Activated naive CD8-positive, alpha-beta T cell treated with anti-CD3 and anti-CD28 coated beads, Interleukin-2, amount 10 ng/mL, durations not matched to agents 7 days and 5 days (primary cell): ENCODE data around the gene MOV10L1. TPM values are rescaled to one million over a fixed set of nuclear protein-coding genes. Genes with fewer than 3 reads are reported as not detected.
"Not testable (repeated sequence)": the region's sequence is repeated elsewhere in the genome, so short reads cannot be mapped to it uniquely, and the experiment has no call there.

Experiments
- ATAC-seq: fragments of 150-1000 bp; cut with Tn5 transposase; one replicate; pipeline ENCODE4 v1.10.0; 2021; ENCODE audit warnings: low read depth, moderate library complexity
- POLR2A ChIA-PET: fragments of 350-600 bp; sonication (Branson Sonifier 250); formaldehyde crosslinking; loops from one replicate; lab custom pipeline; 2021; ENCODE audit warnings: antibody characterized with exemption; lab: Charles Lee
- DNase-seq: peaks from one replicate; pipeline ENCODE4 v3.0.0; 2021
- H3K27ac Mint-ChIP-seq: one replicate; pipeline ENCODE4 v1.8.0; 2022; ENCODE audit warnings: mild to moderate bottlenecking, mixed read lengths
- H3K27me3 Mint-ChIP-seq: one replicate; pipeline ENCODE4 v1.8.0; 2022; ENCODE audit warnings: mild to moderate bottlenecking, moderate library complexity, mixed read lengths
- H3K36me3 Mint-ChIP-seq: one replicate; pipeline ENCODE4 v1.8.0; 2021; ENCODE audit warnings: mild to moderate bottlenecking, mixed read lengths
- H3K4me1 Mint-ChIP-seq: one replicate; pipeline ENCODE4 v1.8.0; 2021; ENCODE audit warnings: mixed read lengths
- H3K4me3 Mint-ChIP-seq: one replicate; pipeline ENCODE4 v1.8.0; 2022; ENCODE audit warnings: mild to moderate bottlenecking, moderate library complexity, mixed read lengths
- H3K9me3 Mint-ChIP-seq: one replicate; pipeline ENCODE4 v1.8.0; 2021; ENCODE audit warnings: mixed read lengths
- total RNA-seq, 2 experiments: library from RNA; stranded (reverse); gene quantifications; one replicate each; pipeline ENCODE4 v1.2.3, GENCODE V29; 2021

The MOV10L1 gene
- total RNA-seq, 2 experiments from 2014 or later, result not detected

- POLR2A ChIA-PET, result interaction anchor here (0.5 to 1.8 kb wide), 2 partner anchors 9 to 365 kb away, joined by 4 to 14 read pairs; no protein-coding TSS in a partner anchor
- H3K27me3 Mint-ChIP-seq, result no peaks in the 10 kb centered on the region
- peak overlapping the region; percentile 65 for H3K27ac Mint-ChIP-seq
- DNase-seq (no peak), ATAC-seq (peak; percentile 3)
- no peaks in the 10 kb centered on the region for H3K9me3 Mint-ChIP-seq
- H3K4me1 Mint-ChIP-seq, result peaks cover 17% of the 10 kb centered on the region
- peaks cover 14% of the 10 kb centered on the region for H3K36me3 Mint-ChIP-seq
- peak overlapping the region; percentile 70 for H3K4me3 Mint-ChIP-seq
Measured at GRCh38 chr22:50199829-50200460, 110.1 kb downstream of the MOV10L1 start.

GRCh38 chr22:50200461-50201190 is 110.8 kb downstream of the MOV10L1 start, which contains the start of gene SELENOO:
TSS of gene SELENOO (plus strand) at chr22:50201011. CDS start at chr22:50201037, 26 bp downstream.
- ATAC-seq (peak; percentile 89), DNase-seq (peak; percentile 93)
- no peaks in the 10 kb centered on the region for H3K27me3 Mint-ChIP-seq
- peaks cover 17% of the 10 kb centered on the region for H3K4me1 Mint-ChIP-seq
- peak within 1 kb of the TSS; percentile 88 for H3K4me3 Mint-ChIP-seq
- peaks cover 14% of the 10 kb centered on the region for H3K36me3 Mint-ChIP-seq
- POLR2A ChIA-PET, result interaction anchor here (1.2 to 1.8 kb wide), 4 partner anchors 9 to 14 kb away, joined by 3 to 23 read pairs (median 9); no protein-coding TSS in a partner anchor
- H3K27ac Mint-ChIP-seq, result peak within 1 kb of the TSS; percentile 72
- no peaks in the 10 kb centered on the region for H3K9me3 Mint-ChIP-seq

GRCh38 chr22:50201191-50202129 is 111.7 kb downstream of the MOV10L1 start:
- peaks cover 14% of the 10 kb centered on the region for H3K36me3 Mint-ChIP-seq
- POLR2A ChIA-PET, result interaction anchor here (1.2 to 1.4 kb wide), 3 partner anchors 10 to 14 kb away, joined by 3 to 23 read pairs (median 4); no protein-coding TSS in a partner anchor

GRCh38 chr22:50202130-50202666 is 112.4 kb downstream of the MOV10L1 start:
- Mint-ChIP-seq H3K27me3 (no peaks in the 10 kb centered on the region), H3K27ac (peak overlapping the region; percentile 42), H3K4me3 (peak overlapping the region; percentile 88), H3K4me1 (peaks cover 17% of the 10 kb centered on the region), H3K36me3 (peaks cover 14% of the 10 kb centered on the region), H3K9me3 (no peaks in the 10 kb centered on the region)
- DNase-seq (no peak), ATAC-seq (no peak)
- POLR2A ChIA-PET, result interaction anchor here (1.2 to 1.4 kb wide), 3 partner anchors 10 to 15 kb away, joined by 3 to 23 read pairs (median 4); no protein-coding TSS in a partner anchor

More at GRCh38 chr22:50201191-50202129, 111.7 kb downstream of the MOV10L1 start:
- H3K9me3 Mint-ChIP-seq, result no peaks in the 10 kb centered on the region
- H3K4me3 Mint-ChIP-seq, result peak overlapping the region; percentile 88
- H3K27me3 Mint-ChIP-seq, result no peaks in the 10 kb centered on the region
- peak overlapping the region; percentile 42 for H3K27ac Mint-ChIP-seq
- peaks cover 17% of the 10 kb centered on the region for H3K4me1 Mint-ChIP-seq
- DNase-seq (no peak), ATAC-seq (peak; percentile 22)

GRCh38 chr22:50203288-50203687 is 113.5 kb downstream of the MOV10L1 start:
- no peaks in the 10 kb centered on the region for H3K9me3 Mint-ChIP-seq
- H3K27me3 Mint-ChIP-seq, result no peaks in the 10 kb centered on the region
- ATAC-seq (no peak), DNase-seq (no peak)
- H3K4me1 Mint-ChIP-seq, result peaks cover 17% of the 10 kb centered on the region
- POLR2A ChIA-PET, result no interaction called here
- H3K36me3 Mint-ChIP-seq, result peaks cover 14% of the 10 kb centered on the region
- no peak overlapping the region for H3K4me3 Mint-ChIP-seq
- H3K27ac Mint-ChIP-seq, result no peak overlapping the region

- DNase-seq (no peak), ATAC-seq (no peak)
- Mint-ChIP-seq H3K27me3 (no peaks in the 10 kb centered on the region), H3K27ac (no peak overlapping the region), H3K4me3 (no peak overlapping the region), H3K9me3 (no peaks in the 10 kb centered on the region), H3K4me1 (peaks cover 14% of the 10 kb centered on the region), H3K36me3 (peaks cover 12% of the 10 kb centered on the region)
- POLR2A ChIA-PET, result interaction anchor here (1.0 kb wide), 1 partner anchor 17 kb away, joined by 3 read pairs; no protein-coding TSS in a partner anchor
Measured at GRCh38 chr22:50204571-50204970, 114.8 kb downstream of the MOV10L1 start.

GRCh38 chr22:50204998-50205397 is 115.2 kb downstream of the MOV10L1 start:
- not testable (repeated sequence) for ATAC-seq, H3K27me3 Mint-ChIP-seq, H3K4me3 Mint-ChIP-seq, H3K9me3 Mint-ChIP-seq, DNase-seq
- H3K36me3 Mint-ChIP-seq, result peaks cover 14% of the 10 kb centered on the region
- POLR2A ChIA-PET, result interaction anchor here (1.0 kb wide), 1 partner anchor 17 kb away, joined by 3 read pairs; no protein-coding TSS in a partner anchor
- peaks cover 16% of the 10 kb centered on the region for H3K4me1 Mint-ChIP-seq
- peak overlapping the region; percentile 2 for H3K27ac Mint-ChIP-seq

GRCh38 chr22:50205781-50206569 is 116.2 kb downstream of the MOV10L1 start:
- H3K27ac Mint-ChIP-seq, result no peak overlapping the region
- H3K4me1 Mint-ChIP-seq, result peaks cover 16% of the 10 kb centered on the region
- no peak overlapping the region for H3K4me3 Mint-ChIP-seq
- POLR2A ChIA-PET, result interaction anchor here (1.0 to 1.8 kb wide), 2 partner anchors 16 to 18 kb away, joined by 3 to 5 read pairs; no protein-coding TSS in a partner anchor
- no peak for ATAC-seq
- no peaks in the 10 kb centered on the region for H3K27me3 Mint-ChIP-seq
- H3K9me3 Mint-ChIP-seq, result no peaks in the 10 kb centered on the region
- peaks cover 15% of the 10 kb centered on the region for H3K36me3 Mint-ChIP-seq
- DNase-seq, result no peak

GRCh38 chr22:50206599-50206998 is 116.8 kb downstream of the MOV10L1 start:
- POLR2A ChIA-PET, result interaction anchor here (1.1 to 1.8 kb wide), 2 partner anchors 14 to 17 kb away, joined by 3 to 5 read pairs; no protein-coding TSS in a partner anchor
- peaks cover 15% of the 10 kb centered on the region for H3K36me3 Mint-ChIP-seq

GRCh38 chr22:50207383-50208140 is 117.8 kb downstream of the MOV10L1 start:
- Mint-ChIP-seq H3K27ac (no peak overlapping the region), H3K36me3 (peaks cover 15% of the 10 kb centered on the region), H3K4me3 (no peak overlapping the region), H3K4me1 (peaks cover 14% of the 10 kb centered on the region), H3K27me3 (no peaks in the 10 kb centered on the region), H3K9me3 (no peaks in the 10 kb centered on the region)
- POLR2A ChIA-PET, result interaction anchor here (1.0 to 1.8 kb wide), 3 partner anchors 15 to 318 kb away, joined by 3 to 5 read pairs (median 3); partner anchors contain the start of gene SCO2
- DNase-seq, result no peak
- no peak for ATAC-seq

More at GRCh38 chr22:50206599-50206998, 116.8 kb downstream of the MOV10L1 start:
- Mint-ChIP-seq H3K27ac (no peak overlapping the region), H3K9me3 (no peaks in the 10 kb centered on the region), H3K4me3 (no peak overlapping the region), H3K27me3 (no peaks in the 10 kb centered on the region), H3K4me1 (peaks cover 18% of the 10 kb centered on the region)
- no peak for DNase-seq
- ATAC-seq, result no peak

- Mint-ChIP-seq H3K9me3 (no peaks in the 10 kb centered on the region), H3K4me3 (no peak overlapping the region), H3K27ac (no peak overlapping the region), H3K36me3 (peaks cover 18% of the 10 kb centered on the region), H3K27me3 (no peaks in the 10 kb centered on the region), H3K4me1 (peaks cover 12% of the 10 kb centered on the region)
- POLR2A ChIA-PET, result interaction anchor here (1.0 to 1.4 kb wide), 2 partner anchors 59 to 317 kb away, joined by 3 read pairs; partner anchors contain the start of gene SCO2
- ATAC-seq, result no peak
- no peak for DNase-seq
Measured at GRCh38 chr22:50208430-50208938, 118.7 kb downstream of the MOV10L1 start.
